ENCODE data around the gene ANKRD44. TPM values are rescaled to one million over a fixed set of nuclear protein-coding genes. Genes with fewer than 3 reads are reported as not detected.

Gene ANKRD44
- total and polyA plus RNA-seq, 7 donors = 0.35 to 9.3 (median 1.7) TPM

DNA sequence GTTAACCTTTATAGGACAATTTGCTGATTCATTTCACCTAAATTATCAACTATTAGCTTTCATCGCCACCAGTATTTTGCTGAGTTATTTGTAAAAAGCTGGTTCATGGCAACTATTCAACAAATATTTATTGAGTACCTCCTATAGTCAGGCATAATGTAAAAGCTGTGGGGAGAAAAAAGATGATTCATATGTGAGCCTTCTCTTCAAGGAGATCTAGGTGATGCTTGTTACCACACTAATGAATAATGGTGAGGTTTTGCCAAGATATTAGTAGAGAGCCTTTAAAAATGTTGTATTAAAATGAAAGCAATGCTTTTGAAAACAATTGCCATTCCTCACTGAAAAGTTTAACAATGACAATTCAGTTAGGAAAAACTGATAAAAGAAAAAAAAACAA lies 187.8 kb downstream of the ANKRD44 start:
- peaks cover 0 to 9% of the 10 kb centered on the region in 2 donors for H3K36me3 ChIP-seq (ENCODE audit: insufficient read depth in 1 of 2, low read depth in 1 of 2)
- WGBS, 3 donors = 96 to 100% (median 97%) methylated on average over 1 of the region's 1 CpG

DNA sequence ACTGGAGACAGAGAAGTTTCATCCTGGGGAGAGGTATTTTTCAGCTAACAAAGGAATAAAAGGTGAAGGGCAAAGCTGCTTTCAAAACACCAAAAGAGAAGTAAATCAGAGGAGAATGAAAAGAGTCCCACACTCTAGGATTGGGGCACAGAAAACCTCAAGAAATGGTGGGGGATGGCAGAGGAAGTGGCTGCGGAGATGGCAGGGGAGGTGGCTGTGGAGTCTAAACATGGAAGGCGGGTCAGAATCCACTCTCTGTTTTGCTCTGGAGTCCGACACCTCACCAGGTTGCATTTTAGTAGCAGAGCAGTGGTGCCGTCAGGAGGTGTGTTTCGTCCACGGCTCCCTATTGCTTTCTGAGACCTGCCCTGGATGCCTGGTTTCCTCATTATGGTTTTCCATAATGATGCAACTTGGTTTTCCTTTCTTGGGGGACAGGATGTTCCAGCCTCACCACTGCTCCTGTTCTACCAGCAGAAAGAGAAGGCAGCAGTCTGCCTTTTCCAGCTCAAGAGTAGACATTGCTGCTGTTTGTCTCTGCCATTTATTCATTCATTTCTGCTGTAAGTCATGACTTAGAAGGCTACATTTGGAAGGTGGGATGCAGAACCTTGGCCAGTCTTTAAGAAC lies 188.7 kb downstream of the ANKRD44 start:
- no peak overlapping the region for H3K4me3 ChIP-seq
- TF ChIP-seq, protein P1, sequence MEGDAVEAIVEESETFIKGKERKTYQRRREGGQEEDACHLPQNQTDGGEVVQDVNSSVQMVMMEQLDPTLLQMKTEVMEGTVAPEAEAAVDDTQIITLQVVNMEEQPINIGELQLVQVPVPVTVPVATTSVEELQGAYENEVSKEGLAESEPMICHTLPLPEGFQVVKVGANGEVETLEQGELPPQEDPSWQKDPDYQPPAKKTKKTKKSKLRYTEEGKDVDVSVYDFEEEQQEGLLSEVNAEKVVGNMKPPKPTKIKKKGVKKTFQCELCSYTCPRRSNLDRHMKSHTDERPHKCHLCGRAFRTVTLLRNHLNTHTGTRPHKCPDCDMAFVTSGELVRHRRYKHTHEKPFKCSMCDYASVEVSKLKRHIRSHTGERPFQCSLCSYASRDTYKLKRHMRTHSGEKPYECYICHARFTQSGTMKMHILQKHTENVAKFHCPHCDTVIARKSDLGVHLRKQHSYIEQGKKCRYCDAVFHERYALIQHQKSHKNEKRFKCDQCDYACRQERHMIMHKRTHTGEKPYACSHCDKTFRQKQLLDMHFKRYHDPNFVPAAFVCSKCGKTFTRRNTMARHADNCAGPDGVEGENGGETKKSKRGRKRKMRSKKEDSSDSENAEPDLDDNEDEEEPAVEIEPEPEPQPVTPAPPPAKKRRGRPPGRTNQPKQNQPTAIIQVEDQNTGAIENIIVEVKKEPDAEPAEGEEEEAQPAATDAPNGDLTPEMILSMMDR (IDR thresholded peaks at IDR 0.05) = no peak
- H3K4me1 ChIP-seq = no peaks in the 10 kb centered on the region
- no peak for ATAC-seq
- peaks cover 0 to 9% of the 10 kb centered on the region in 2 donors for H3K36me3 ChIP-seq (ENCODE audit: insufficient read depth in 1 of 2, low read depth in 1 of 2)
- H3K27ac ChIP-seq = no peak overlapping the region
- DNase-seq = no peak
- intact Hi-C loops (cut with DNase I) = no loop called here
- WGBS, 3 donors = 76 to 86% (median 76%) methylated on average over 6 of the region's 6 CpGs
- no peaks in the 10 kb centered on the region for H3K27me3 ChIP-seq (ENCODE audit: insufficient read depth in 3 of 3, low read length in 2 of 3)
- H3K9me3 ChIP-seq = no peaks in the 10 kb centered on the region

More for the DNA sequence above, 187.8 kb downstream of the ANKRD44 start:
- Histone ChIP-seq H3K27ac (no peak overlapping the region), H3K9me3 (no peaks in the 10 kb centered on the region), H3K4me1 (no peaks in the 10 kb centered on the region), H3K4me3 (no peak overlapping the region), H3K27me3 (ENCODE audit: insufficient read depth in 3 of 3, low read length in 2 of 3) (no peaks in the 10 kb centered on the region)
- intact Hi-C loops (cut with DNase I) = no loop called here
- TF ChIP-seq, protein P1 (IDR thresholded peaks at IDR 0.05) = no peak
- ATAC-seq = no peak
- DNase-seq = no peak

DNA sequence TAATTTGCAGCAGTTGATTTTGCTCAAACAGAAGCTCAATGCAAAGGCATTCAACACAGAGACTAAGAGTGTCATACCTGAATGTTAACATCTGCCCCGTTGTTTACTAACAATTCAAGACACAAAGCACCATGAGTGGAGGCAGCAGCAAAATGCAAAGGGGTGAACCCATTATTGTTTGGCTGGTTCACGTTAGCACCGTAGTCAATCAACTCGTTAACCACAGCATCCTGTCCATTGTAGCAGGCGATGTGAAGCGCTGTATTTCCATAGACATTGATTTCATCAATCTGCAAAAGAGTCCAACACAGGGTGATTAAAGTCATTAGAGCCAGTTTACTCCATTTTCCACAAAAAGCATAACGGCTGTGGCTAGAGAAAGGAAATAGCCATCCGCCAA lies 189.3 kb downstream of the ANKRD44 start:
- no peaks in the 10 kb centered on the region for H3K27me3 ChIP-seq (ENCODE audit: insufficient read depth in 3 of 3, low read length in 2 of 3)
- no peaks in the 10 kb centered on the region for H3K9me3 ChIP-seq
- peaks cover 0 to 9% of the 10 kb centered on the region in 2 donors for H3K36me3 ChIP-seq (ENCODE audit: insufficient read depth in 1 of 2, low read depth in 1 of 2)
- H3K4me1 ChIP-seq = no peaks in the 10 kb centered on the region
- no peak for DNase-seq
- no peak overlapping the region for H3K27ac ChIP-seq
- WGBS, 3 donors = 92 to 97% (median 94%) methylated on average over 8 of the region's 8 CpGs
- intact Hi-C loops (cut with DNase I) = no loop called here
- H3K4me3 ChIP-seq = no peak overlapping the region
- TF ChIP-seq, protein P1 (IDR thresholded peaks at IDR 0.05) = no peak
- ATAC-seq = no peak

DNA sequence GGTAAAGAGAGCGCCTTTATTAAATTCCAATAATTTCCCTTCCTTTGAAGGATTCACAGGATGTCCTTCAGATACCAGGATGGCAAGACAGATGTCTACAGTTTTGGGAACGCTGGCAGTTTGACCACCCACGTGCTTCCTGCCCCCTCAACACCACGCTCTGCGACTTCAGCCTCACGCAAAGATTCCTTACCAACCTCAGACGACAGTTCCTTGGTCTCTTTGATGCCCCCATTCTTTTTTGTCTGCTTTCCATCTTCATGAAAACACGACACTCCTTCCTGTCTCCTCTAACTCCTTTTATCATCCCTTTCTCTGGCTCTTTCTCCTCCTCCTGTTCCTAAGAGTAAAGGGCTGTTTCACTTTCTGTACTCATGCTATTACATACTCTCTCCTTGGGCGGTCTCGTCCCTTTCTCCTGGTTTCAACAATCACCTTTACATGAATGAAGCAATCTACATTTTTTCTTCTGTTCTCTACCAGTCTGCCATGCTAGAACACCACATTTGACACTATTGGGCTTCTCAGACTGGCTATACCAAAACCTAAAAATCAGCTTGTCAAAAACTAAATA lies 194.2 kb downstream of the ANKRD44 start:
- Histone ChIP-seq H3K36me3 (ENCODE audit: insufficient read depth in 1 of 2, low read depth in 1 of 2) (peaks cover 0 to 3% of the 10 kb centered on the region in 2 donors), H3K4me1 (no peaks in the 10 kb centered on the region), H3K4me3 (no peak overlapping the region), H3K9me3 (no peaks in the 10 kb centered on the region), H3K27me3 (ENCODE audit: insufficient read depth in 3 of 3, low read length in 2 of 3) (no peaks in the 10 kb centered on the region), H3K27ac (no peak overlapping the region)
- DNase-seq (no peak), ATAC-seq (no peak)
- intact Hi-C loops (cut with DNase I) = no loop called here
- 80 to 89% (median 83%) methylated on average over 10 of the region's 10 CpGs for WGBS, 3 donors
- TF ChIP-seq, protein P1 (IDR thresholded peaks at IDR 0.05) = no peak
